Mucosa of gallbladder (tissue), 1 donor: ENCODE results near the gene HSF2BP. TPM values are rescaled to one million over a fixed set of nuclear protein-coding genes. Genes with fewer than 3 reads are reported as not detected.
"Not testable (repeated sequence)": the region's sequence is repeated elsewhere in the genome, so short reads cannot be mapped to it uniquely, and the experiment has no call there.

Experiments
- DNase-seq: peaks from one replicate; pipeline ENCODE4 v3.0.0-alpha.2; 2020; ENCODE audit warnings: low spot score
- total RNA-seq: library from RNA; stranded (reverse); gene quantifications from one replicate; pipeline ENCODE4 v1.2.1, GENCODE V29; 2021
- donor health status: DM: no; HTN: no; CAD: no.

HSF2BP gene
- total RNA-seq, 1 donor from 2014 or later = 0.26 TPM

DNA sequence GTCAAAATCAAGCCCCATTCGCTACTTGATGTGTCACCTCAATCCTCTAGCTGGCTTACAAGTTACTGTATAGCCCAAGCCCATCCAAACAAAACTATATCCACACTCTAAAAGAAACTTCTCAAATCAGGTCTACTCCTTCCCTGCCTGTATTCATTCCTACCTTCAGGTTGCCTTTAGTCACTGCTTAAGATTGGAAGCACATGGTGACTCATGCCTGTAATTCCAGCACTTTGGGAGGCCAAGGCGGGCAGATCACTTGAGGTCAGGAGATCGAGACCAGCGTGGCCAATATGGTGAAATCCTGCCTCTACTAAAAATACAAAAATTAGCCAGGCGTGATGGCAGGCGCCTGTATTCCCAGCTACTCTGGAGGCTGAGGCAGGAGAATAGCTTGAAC, 7.4 kb downstream of the HSF2BP start:
- not testable (repeated sequence) for DNase-seq

DNA sequence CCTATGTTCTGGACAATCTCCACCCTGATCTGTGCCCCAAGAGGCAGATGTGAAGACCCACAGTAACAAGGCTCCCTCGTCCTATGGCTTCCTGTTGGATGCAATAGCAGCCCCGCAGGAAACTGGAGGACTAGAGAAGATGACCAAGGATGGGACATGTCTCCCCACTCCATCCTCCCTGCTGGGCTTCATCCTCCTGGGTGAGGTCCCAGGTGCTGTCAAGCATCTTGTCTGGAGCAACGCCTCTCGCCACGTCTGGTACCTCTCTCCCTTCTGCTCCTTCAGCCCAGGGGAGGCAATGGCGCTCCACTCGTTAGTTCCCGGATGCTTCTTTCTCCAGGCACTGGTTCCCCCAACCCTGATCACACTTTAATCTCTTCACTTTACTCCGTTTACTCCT, 11.1 kb downstream of the HSF2BP start:
- DNase-seq = no peak

DNA sequence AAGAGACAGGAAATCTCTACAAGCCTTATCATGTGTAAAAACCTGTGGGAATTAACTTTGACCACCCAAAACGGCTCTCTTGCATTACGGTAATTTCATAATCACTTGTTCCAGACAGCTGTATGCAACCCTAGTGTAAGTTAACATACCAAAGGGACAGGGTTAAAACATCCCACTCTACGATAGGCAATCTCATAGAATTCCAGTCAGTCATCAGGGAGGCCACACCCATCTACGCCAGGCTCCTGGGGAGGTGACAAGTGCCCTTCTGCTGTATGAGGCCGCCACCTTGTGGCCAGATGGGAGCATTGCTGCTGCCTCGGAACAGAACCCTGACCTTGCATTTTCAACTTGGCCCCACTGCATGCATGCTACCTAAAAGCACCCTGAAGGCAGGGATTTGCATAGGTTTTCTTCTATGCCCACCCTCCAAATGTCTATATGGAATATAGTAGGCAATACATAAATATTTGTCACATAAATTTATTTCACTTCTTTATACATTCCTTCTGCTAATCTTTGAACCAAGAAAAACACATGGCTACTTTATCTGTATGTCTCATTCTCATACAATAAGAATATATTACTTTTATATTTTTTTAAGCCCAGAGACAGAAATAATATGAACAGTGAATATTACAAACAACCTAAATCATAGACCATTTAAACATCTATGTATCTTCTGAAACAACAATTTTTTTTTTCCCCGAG, 12.6 kb downstream of the HSF2BP start:
- DNase-seq = peak; percentile 90

DNA sequence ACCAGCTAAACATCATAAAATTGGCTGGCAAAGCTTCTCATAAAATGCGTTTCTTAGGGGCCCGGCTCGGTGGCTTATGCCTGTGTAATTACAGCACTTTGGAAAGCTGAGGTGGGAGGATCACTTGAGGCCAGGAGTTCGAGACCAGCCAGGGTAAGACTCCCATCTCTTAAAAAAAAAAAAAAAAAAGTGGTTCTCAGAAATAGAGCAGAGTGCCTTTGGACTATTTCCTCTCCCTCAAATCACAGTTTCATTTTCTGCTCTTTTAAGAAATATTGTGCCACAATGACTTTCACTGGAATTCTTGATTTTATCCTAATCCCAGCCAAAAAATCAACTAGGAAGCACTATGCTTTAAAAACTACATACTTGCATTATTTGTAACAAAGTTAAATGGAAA, 13.3 kb downstream of the HSF2BP start:
- DNase-seq = no peak

DNA sequence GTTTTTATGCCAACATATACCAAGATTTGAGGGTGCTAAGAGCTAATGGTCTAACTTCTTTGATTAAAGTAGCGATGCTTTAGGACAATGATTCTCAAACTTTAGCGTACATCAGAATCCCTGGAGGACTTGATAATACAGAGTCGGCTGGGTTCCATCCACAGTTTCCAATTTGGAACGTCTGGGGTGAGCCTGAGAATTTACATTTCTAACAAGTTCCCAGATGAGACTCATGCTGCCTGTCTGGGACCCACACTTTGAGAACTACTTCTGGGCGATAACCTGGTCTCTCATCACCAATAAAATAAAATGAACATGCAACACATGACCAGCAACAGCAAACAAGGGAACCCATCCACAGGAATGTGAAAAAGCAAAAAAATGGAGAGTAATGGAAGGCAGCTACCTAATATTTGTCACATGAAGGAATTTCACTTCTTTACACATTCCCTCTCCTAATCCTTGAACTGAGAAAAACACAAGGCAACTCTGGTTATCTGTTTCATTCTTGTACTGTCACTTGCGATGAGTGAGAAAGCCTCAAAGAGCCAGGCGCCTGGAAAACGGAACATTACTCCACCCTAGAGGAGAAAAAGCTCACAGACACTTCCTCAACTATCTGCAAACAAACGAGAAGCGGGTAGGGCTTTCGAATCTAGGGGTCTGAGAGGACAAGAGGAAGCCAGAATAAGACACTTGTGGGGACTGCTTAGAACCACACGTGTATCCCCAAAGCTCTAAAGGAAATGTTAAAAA, 14.0 kb downstream of the HSF2BP start:
- peak; percentile 67 for DNase-seq

DNA sequence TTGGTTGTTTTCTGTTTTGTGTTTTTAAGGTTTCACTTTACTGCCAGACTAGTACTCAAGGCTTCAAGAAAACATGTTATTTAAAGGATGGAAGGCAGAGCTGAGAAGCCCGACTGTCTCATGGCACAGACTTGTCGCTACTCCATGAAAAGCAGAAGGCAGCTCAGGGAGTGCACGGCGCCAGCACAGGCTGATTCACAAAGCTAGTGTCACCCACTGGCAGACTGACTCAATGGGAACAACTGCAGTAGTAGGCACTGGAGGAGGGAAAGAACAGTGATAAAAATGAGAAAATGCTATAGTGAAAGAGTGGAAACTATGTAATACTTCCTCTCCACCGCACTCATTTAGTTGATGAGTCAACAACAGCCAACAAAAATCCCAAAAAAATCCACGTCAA, 14.7 kb downstream of the HSF2BP start:
- DNase-seq = no peak

DNA sequence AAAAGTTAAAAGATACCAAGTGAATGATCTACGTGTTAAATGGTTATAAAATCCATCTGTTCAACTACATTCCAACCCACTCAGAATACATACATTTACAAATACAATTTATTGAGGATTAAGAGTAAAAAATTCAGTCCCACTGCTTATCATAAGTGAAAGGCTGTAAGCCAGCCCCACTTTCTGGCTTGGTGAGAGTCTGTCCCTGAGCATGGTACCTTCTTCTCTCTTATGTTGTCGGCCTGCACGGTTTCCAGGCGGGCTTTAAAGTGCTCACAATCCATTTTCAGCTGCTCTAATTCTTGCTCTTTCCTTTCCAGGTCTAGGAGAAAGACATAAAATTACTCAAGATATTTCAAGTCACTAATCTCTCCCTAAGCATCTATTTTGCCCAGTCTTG, 15.2 kb downstream of the HSF2BP start:
- DNase-seq = no peak

DNA sequence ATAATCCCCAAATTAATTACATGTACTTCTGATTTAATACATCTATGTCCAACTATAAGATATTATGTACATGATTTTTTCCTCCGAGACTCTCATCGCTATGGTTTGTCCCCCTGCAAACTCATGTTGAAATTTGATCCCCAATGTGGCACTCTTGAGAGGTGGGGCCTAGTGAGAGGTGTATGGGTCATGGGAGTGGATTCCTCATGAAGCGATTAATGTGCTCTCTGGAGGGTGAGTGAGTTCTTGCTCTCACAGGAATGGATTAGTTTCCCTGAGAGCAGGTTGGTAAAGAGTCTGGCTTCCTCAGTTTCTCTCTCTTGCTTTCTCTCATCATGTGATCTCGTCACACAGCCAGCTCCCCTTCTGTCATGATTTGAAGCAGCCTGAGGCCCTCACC, 16.1 kb downstream of the HSF2BP start:
- DNase-seq = no peak

DNA sequence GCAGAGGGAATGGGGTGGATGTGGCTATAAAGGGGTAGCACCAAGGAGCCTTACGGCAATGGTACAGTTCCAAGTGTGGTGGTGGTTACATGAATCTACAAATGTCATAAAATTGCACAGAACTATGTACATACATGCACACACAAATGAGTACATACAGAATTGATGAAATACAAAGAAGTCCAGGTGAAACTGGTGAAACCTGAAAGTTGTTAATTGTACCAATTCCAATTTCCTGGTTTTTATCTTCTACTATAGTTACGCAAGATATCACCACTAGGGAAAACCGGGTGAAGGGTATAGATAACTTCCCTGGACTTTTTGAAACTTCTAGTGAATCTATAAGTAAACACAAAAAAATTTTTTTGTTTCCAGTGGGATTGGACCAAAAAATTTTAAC, 18.9 kb downstream of the HSF2BP start:
- DNase-seq = no peak

DNA sequence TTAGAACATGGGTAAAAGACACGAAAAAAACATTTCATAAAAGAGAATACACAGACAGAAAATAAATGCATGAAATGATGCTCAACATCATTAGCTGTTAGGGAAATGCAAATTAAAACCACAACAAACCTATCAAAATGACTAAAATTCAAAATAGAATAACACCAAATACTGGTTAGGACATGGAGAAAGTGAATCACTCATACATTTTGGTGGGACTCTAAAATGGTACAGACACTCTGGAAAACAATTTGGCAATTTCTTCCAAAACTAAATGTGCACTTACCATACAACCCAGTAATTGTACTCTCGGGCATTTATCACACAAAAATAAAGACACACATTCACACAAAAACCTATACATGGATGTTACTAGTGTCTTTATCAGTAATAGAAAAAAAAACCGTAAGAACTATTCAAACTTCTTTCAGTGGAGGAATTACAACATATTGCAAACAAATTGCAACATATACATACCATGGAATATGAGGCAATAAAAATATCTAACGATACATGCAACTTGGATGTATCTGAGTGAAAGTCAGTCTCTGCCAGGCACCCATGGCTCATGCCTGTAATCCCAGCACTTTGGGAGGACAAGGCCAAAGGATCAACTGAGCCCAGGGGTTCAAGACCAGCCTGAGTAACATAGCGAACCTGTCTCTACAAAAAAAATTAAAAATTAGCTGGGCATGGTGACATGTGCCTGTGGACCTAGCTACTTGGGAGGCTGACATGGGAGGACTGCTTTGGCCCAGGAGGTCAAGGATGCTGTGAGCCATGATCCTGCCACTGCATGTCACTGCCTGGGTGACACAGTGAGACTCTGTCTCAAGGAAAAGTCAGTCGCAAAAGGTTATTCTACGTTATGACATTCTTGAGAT, 19.6 kb downstream of the HSF2BP start:
- no peak for DNase-seq

DNA sequence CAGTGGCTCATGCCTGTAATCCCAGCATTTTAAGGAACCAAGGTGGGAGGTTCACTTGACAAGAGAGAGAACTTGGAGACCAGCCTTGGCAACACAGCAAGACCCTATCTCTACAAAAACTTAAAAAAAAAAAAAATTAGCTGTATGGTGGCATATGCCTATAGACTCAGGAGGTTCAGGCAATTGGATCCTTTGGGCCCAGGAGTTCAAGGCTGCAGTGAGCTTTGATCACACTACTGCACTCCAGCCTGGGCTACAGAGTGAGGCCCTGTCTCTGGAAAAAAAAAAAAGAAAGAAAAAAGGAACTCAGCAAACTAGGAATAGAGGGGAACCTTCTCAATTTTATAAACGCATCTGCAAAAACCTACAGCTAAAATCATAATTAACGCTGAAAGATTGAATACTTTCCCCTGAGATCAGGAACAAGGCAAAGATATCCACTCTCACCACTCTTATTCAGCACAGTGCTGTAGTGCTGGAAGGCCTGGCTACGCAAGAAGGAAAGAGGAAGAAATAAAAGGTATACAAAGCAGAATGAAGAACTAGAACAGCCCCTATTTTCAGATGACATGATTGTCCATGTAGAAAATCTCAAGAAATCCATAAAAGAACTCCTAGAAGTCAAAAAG, 21.6 kb downstream of the HSF2BP start:
- no peak for DNase-seq

DNA sequence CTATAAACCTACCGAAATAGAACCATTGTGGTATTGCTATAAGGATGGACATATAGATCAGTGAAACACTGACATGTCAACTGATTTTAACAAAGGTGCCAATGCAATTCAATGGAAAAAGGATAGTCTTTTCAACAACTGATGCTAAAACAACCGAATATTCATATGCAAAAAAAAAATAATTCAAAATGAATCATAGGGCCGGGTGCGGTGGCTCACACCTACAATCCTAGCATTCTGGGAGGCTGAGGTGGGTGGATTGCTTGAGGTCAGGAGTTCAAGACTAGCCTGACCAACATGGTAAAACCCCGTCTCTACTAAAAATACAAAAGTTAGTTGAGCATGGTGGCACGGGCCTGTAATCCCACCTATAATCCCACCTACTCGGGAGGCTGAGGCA, 23.9 kb downstream of the HSF2BP start:
- DNase-seq = no peak

DNA sequence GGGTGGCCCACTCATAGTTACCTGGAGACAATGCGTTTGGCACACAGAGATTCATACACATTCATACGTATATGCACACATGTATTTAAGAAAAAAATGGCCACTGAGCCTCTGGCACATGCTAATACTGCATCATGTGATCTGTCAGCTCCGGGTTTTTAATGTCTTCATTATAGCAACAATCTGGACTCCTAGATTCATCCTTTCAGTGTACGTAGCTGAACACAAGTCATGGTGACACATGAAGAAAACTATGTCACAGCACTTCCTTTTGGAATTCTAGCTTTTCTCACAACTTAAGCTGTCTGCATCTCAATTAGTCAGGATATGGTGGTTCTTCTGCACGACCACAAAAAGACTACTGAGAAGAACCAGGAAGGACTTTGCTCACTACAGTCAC, 24.7 kb downstream of the HSF2BP start:
- no peak for DNase-seq

DNA sequence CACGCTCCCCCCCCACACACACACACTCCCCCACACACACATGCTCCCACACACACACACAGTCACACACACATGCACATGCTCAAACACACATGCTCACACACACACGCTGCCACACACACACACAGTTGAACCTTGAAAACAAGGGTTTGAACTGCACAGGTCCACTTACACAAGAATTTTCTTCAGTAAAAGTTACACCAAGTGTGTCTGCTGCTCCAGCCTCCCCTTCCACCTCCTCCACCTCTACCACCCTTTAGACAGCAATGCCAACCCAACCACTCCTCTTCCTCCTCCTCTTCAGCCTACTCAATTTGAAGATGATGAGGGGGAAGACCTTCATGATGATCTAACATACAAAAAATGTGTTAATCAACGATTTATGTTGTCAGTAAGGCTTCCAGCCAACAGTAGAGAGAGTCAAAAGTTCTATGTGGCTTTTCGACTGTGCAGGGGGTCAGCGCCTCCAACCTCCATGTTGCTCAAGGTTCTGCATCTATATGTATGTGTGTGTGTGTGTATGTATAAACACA, 26.8 kb downstream of the HSF2BP start:
- DNase-seq = no peak

DNA sequence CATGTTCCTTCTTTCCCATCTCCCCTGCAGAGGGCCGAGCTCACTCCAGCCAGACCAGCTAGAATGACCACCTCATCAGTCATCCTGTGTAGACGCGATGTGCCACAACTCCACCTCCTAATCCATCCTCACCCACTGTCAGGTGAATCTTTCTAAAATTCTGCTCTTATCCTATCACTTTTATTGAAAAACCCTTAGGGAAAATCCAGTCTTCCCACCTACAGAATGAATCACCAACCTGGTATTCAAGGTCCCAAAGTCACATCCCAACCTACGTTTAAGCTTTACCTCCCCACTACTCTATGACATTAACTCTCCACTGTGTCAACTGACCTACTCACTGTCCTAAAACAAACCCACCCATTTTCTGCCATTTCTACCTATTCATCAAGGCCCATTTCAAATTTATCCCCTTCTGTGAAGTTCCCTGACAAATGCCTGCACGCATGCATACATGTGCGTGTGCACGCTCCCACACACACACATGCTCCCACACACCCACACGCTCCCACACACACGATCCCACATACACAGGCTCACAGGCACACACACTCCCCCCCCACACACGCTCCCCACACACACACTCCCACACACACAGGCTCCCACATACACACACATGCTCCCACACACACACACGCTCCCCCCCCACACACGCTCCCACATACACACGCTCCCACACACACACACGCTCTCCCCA, 27.7 kb downstream of the HSF2BP start:
- no peak for DNase-seq

DNA sequence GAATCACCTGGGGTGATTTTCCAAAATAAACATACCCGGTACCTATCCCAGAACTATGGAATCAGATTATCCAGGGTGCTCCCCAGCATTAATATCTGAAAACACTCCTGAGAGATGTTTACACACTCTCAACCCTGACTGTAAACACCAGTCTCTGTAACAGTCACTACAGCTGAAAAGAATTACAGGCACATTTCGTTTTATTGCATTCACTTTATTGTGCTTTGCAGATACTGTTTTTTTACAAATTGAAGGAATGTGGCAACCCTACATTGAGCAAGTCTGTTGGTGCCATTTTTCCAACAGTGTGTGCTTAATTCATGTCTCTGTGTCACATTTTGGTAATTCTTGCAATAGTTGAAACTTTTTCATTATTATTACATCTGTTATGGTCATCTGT, 31.8 kb downstream of the HSF2BP start:
- DNase-seq = no peak

DNA sequence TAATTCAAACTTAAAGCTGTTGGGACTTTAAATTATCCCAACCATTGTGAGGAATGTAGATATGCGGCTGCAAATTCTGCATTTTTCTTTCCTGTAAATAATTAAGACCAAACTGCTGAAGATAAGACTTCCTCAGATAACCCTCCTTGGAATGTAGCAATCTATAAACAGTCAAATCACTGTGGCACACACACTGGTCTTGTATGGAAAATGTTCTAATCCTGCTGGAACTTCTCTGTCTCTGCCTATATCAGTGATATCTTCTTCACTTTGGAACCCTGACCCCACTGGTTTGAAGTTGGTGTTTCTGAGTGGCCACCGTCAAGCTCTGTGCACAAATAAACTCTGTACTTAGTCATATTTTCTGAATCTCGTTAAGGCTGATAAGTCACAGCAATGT, 32.9 kb downstream of the HSF2BP start:
- DNase-seq = no peak

DNA sequence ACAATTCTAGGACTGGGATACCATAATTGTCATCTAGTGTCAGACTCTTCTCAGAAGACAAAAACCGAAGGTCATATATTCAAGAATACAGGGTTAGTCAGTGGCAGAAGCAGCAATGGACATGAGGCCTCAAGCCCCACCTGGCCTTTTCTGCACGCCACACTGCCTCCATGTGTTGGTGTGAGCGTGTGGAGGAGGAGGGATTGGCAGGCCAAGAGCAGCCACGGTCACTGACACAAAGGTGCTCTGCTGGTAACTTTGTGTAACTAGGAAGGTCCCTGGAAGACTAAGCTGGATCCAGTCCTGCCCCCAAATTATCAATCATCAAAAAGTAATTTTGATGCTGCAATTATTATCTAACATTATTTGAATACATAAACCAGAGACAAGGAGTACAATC, 34.9 kb downstream of the HSF2BP start:
- DNase-seq = no peak

DNA sequence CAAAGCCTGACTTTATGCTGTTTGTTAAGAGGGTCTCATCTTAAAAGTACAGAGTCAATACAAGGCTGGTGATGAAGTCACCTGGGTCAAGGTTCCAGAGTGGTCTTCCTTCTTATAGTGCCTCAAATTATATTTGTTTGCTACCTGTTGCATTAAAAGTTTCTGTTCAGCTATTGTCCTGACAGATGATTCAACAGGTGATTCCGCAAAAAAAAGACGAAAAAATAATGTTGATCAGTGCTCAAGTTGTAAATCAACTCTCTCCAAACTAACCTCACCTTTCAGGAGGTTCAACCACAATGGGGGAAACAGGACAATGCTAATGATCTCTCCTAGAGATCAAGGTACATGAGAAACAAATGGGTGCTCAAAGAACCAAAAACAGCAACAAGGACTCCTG, 35.7 kb downstream of the HSF2BP start:
- DNase-seq = no peak

DNA sequence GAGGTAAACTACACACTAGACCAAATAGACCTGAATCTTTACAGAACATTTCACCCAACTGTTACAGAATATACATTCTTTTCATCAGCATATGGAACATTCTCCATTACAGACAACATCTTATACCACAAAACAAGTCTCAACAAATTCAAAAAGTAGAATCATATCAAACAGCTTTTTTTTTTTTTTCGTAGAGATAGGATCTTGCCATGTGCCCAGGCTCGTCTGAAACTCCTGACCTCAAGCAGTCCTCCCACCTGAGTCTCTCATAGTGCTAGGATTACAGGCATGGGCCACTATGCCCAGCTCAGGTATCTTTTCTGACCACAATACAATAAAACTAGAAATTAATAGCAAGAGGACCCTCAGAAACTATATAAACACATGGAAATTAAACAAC, 36.5 kb downstream of the HSF2BP start:
- no peak for DNase-seq

DNA sequence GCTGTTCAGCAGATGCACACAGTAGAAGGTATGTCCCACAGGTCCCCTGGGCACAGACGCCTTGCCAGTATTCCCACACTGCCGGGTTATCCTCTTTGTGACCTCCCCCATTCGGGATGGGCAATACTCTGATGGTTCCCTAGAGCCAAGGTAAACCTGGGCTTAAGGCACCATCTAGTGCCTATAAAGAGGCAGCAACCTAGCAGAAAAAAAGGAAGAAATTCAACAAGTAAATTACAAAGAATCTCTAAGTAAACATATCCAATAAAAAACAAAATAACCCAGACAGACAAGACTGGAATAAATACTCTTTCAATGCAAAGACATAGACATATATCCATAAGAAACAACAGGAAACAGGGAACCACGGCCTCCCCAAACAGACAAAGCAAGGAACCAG, 39.4 kb downstream of the HSF2BP start:
- no peak for DNase-seq
